GM21360 (cell line): Measurements from ENCODE around the gene ATAD3C.

Source experiments
- ATAC-seq: cut with Tn5 transposase; IDR thresholded peaks from one replicate; pipeline ENCODE4 v1.9.1; 2021; ENCODE audit warnings: mild to moderate bottlenecking, moderate library complexity; ENCODE audit not compliant: unreplicated experiment

Gene ATAD3C

GRCh38 chr1:1430114-1430982 is 19.1 kb upstream of the ATAD3C start:
- ATAC-seq = no peak

- no peak for ATAC-seq
Observed at GRCh38 chr1:1430992-1431844, 18.3 kb upstream of the ATAD3C start.

GRCh38 chr1:1431845-1432273 is 17.6 kb upstream of the ATAD3C start:
- no peak for ATAC-seq

GRCh38 chr1:1432274-1432950 is 17.1 kb upstream of the ATAD3C start:
- ATAC-seq = no peak

GRCh38 chr1:1432951-1433803 is 16.3 kb upstream of the ATAD3C start:
- no peak for ATAC-seq

GRCh38 chr1:1433804-1434130 is 15.7 kb upstream of the ATAD3C start:
- no peak for ATAC-seq

GRCh38 chr1:1434131-1434823 is 15.2 kb upstream of the ATAD3C start:
- ATAC-seq = no peak

- no peak for ATAC-seq
Observed at GRCh38 chr1:1434824-1435105, 14.7 kb upstream of the ATAD3C start.

GRCh38 chr1:1435106-1435903 is 14.2 kb upstream of the ATAD3C start, which contains the start of gene VWA1:
Gene VWA1 (plus strand): TSS chr1:1435690. CDS start chr1:1435749, 59 bp downstream.
- ATAC-seq = no peak

GRCh38 chr1:1435911-1436629 is 13.4 kb upstream of the ATAD3C start:
- ATAC-seq = no peak

- ATAC-seq = no peak
Observed at GRCh38 chr1:1436630-1437032, 12.9 kb upstream of the ATAD3C start.

GRCh38 chr1:1437033-1437903 is 12.2 kb upstream of the ATAD3C start:
- ATAC-seq = no peak

GRCh38 chr1:1437904-1438376 is 11.5 kb upstream of the ATAD3C start:
- no peak for ATAC-seq

- ATAC-seq = no peak
Observed at GRCh38 chr1:1438531-1439381, 10.7 kb upstream of the ATAD3C start.

GRCh38 chr1:1439546-1440261 is 9.8 kb upstream of the ATAD3C start:
- no peak for ATAC-seq
